ENCODE measurements around the gene POU2AF2. TPM values are rescaled to one million over a fixed set of nuclear protein-coding genes. Genes with fewer than 3 reads are reported as not detected.

POU2AF2 gene
- total RNA-seq, 5 donors from 2014 or later (not counting 1 experiment from before 2014, with no cell fraction given), result not detected

DNA sequence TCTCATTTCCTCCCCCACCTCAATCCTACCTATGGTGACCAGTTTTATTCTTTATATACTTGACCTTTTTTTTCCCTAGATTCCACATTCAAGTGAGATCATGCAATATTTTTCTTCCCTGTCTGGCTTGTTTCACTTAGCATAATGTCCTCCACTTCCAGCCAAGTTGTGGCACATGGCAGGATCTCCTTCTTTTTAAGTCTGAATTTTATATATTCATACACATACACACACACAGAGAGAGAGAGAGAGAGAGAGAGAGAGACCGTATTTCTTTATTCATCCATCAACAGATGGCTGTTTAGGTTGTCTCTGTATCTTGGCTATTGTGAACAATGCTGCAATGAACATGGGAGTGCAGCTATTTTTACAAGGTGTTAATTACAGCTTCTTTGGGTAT lies 1.4 kb downstream of the POU2AF2 start:
- Histone ChIP-seq H3K4me3 (ENCODE audit: control insufficient read depth in 1 of 2, extremely low read depth in 1 of 2, low read length in 1 of 2) (no peak overlapping the region), H3K36me3 (ENCODE audit: control insufficient read depth in 2 of 2, extremely low read depth in 1 of 2, insufficient read depth in 1 of 2, low read length in 1 of 2) (no peaks in the 10 kb centered on the region), H3K9me3 (no peaks in the 10 kb centered on the region), H3K4me1 (ENCODE audit: control insufficient read depth in 1 of 2, extremely low read depth in 1 of 2, insufficient read depth in 2 of 2, low read length in 2 of 2) (no peaks in the 10 kb centered on the region), H3K27me3 (replicated peaks in 1 of 2; ENCODE audit: control insufficient read depth in 2 of 2, extremely low read depth in 1 of 2, insufficient read depth in 2 of 2, low read length in 1 of 2) (peaks cover 0 to under 1% of the 10 kb centered on the region in 2 experiments), H3K27ac (ENCODE audit: low read length) (no peak overlapping the region)
- ChIA-PET CTCF (no interaction called here), POLR2A (no interaction called here)
- ATAC-seq (replicated peaks in 1 of 4) (no peak), DNase-seq (no peak)
- H3K9me3 Mint-ChIP-seq, result no peaks in the 10 kb centered on the region
- peaks cover 31 to 40% of the 10 kb centered on the region in 2 donors for H3K27me3 Mint-ChIP-seq
- no peaks in the 10 kb centered on the region for H3K36me3 Mint-ChIP-seq
- no CpG with 5 or more reads among the region's 1 CpG for WGBS (ENCODE audit: insufficient coverage)
- H3K27ac Mint-ChIP-seq, result no peak overlapping the region
- no peak overlapping the region for H3K4me3 Mint-ChIP-seq
- no peaks in the 10 kb centered on the region for H3K4me1 Mint-ChIP-seq

GRCh38 chr11:111250936-111251335 lies 5.4 kb downstream of the POU2AF2 start:
- Histone ChIP-seq H3K9me3 (no peaks in the 10 kb centered on the region), H3K27me3 (replicated peaks in 1 of 2; ENCODE audit: control insufficient read depth in 2 of 2, extremely low read depth in 1 of 2, insufficient read depth in 2 of 2, low read length in 1 of 2) (no peaks in the 10 kb centered on the region), H3K36me3 (ENCODE audit: control insufficient read depth in 2 of 2, extremely low read depth in 1 of 2, insufficient read depth in 1 of 2, low read length in 1 of 2) (no peaks in the 10 kb centered on the region), H3K4me1 (ENCODE audit: control insufficient read depth in 1 of 2, extremely low read depth in 1 of 2, insufficient read depth in 2 of 2, low read length in 2 of 2) (no peaks in the 10 kb centered on the region), H3K27ac (ENCODE audit: low read length) (no peak overlapping the region), H3K4me3 (ENCODE audit: control insufficient read depth in 1 of 2, extremely low read depth in 1 of 2, low read length in 1 of 2) (no peak overlapping the region)
- ATAC-seq (replicated peaks in 1 of 4), result no peak
- whole genome bisulfite sequencing (ENCODE audit: insufficient coverage), result 86% methylated on average over 2 of the region's 2 CpGs
- ChIA-PET POLR2A (no interaction called here), CTCF (no interaction called here)
- Mint-ChIP-seq H3K4me1 (no peaks in the 10 kb centered on the region), H3K4me3 (no peak overlapping the region), H3K27ac (no peak overlapping the region), H3K27me3 (peaks cover 12 to 21% of the 10 kb centered on the region in 2 donors), H3K9me3 (no peaks in the 10 kb centered on the region), H3K36me3 (no peaks in the 10 kb centered on the region)
- no peak for DNase-seq

DNA sequence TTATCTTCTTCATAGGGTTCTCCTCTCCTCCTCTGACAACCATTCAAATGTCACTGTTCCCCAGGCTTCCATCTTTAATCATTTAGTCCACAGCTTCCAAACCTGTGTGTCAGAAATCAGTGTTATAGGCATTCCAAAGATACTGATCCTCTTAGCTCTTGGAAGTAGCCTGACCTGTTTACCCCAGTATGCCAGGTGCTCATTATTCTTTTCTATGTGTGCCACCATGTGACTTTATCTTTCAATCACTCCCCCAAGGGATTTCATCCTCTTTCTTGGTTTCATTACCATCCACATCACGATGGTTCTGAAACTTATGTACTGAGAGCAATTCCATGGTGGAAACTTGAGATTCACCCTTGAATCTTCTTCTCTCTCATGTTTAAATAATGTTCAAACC lies 7.6 kb downstream of the POU2AF2 start:
- DNase-seq (no peak), ATAC-seq (replicated peaks in 1 of 4) (no peak)
- no peaks in the 10 kb centered on the region for H3K4me1 Mint-ChIP-seq
- no CpG with 5 or more reads among the region's 1 CpG for WGBS (ENCODE audit: insufficient coverage)
- H3K36me3 Mint-ChIP-seq, result no peaks in the 10 kb centered on the region
- no peak overlapping the region for H3K27ac Mint-ChIP-seq
- H3K36me3 ChIP-seq (ENCODE audit: control insufficient read depth in 2 of 2, extremely low read depth in 1 of 2, insufficient read depth in 1 of 2, low read length in 1 of 2), result no peaks in the 10 kb centered on the region
- H3K4me1 ChIP-seq (ENCODE audit: control insufficient read depth in 1 of 2, extremely low read depth in 1 of 2, insufficient read depth in 2 of 2, low read length in 2 of 2), result no peaks in the 10 kb centered on the region
- POLR2A ChIA-PET, result no interaction called here
- CTCF ChIA-PET, result no interaction called here
- H3K4me3 ChIP-seq (ENCODE audit: control insufficient read depth in 1 of 2, extremely low read depth in 1 of 2, low read length in 1 of 2), result no peak overlapping the region
- no peaks in the 10 kb centered on the region for H3K27me3 ChIP-seq (replicated peaks in 1 of 2; ENCODE audit: control insufficient read depth in 2 of 2, extremely low read depth in 1 of 2, insufficient read depth in 2 of 2, low read length in 1 of 2)
- no peak overlapping the region for H3K27ac ChIP-seq (ENCODE audit: low read length)
- H3K9me3 Mint-ChIP-seq, result no peaks in the 10 kb centered on the region
- H3K27me3 Mint-ChIP-seq, result peaks cover 8 to 13% of the 10 kb centered on the region in 2 donors
- H3K4me3 Mint-ChIP-seq, result no peak overlapping the region
- H3K9me3 ChIP-seq, result no peaks in the 10 kb centered on the region

GRCh38 chr11:111253630-111254029 lies 8.1 kb downstream of the POU2AF2 start:
- no peak for ATAC-seq (replicated peaks in 1 of 4)
- no peak overlapping the region for H3K27ac Mint-ChIP-seq
- Histone ChIP-seq H3K4me3 (ENCODE audit: control insufficient read depth in 1 of 2, extremely low read depth in 1 of 2, low read length in 1 of 2) (no peak overlapping the region), H3K36me3 (ENCODE audit: control insufficient read depth in 2 of 2, extremely low read depth in 1 of 2, insufficient read depth in 1 of 2, low read length in 1 of 2) (no peaks in the 10 kb centered on the region), H3K27me3 (replicated peaks in 1 of 2; ENCODE audit: control insufficient read depth in 2 of 2, extremely low read depth in 1 of 2, insufficient read depth in 2 of 2, low read length in 1 of 2) (no peaks in the 10 kb centered on the region), H3K4me1 (ENCODE audit: control insufficient read depth in 1 of 2, extremely low read depth in 1 of 2, insufficient read depth in 2 of 2, low read length in 2 of 2) (no peaks in the 10 kb centered on the region), H3K27ac (ENCODE audit: low read length) (no peak overlapping the region), H3K9me3 (no peaks in the 10 kb centered on the region)
- H3K36me3 Mint-ChIP-seq, result no peaks in the 10 kb centered on the region
- 69% methylated on average over 1 of the region's 5 CpGs for WGBS (ENCODE audit: insufficient coverage)
- POLR2A ChIA-PET, result no interaction called here
- CTCF ChIA-PET, result interaction anchor here in 1 of 2 donors (1.0 kb wide), 1 partner anchor 23 kb away, joined by 3 read pairs; no protein-coding TSS in a partner anchor
- H3K27me3 Mint-ChIP-seq, result peaks cover 8 to 11% of the 10 kb centered on the region in 2 donors
- H3K9me3 Mint-ChIP-seq, result no peaks in the 10 kb centered on the region
- no peak overlapping the region for H3K4me3 Mint-ChIP-seq
- H3K4me1 Mint-ChIP-seq, result no peaks in the 10 kb centered on the region
- DNase-seq, result no peak

GRCh38 chr11:111258046-111258445 lies 12.5 kb downstream of the POU2AF2 start:
- ChIA-PET POLR2A (no interaction called here), CTCF (no interaction called here)
- Mint-ChIP-seq H3K4me1 (no peaks in the 10 kb centered on the region), H3K36me3 (no peaks in the 10 kb centered on the region), H3K27ac (no peak overlapping the region), H3K4me3 (no peak overlapping the region), H3K9me3 (no peaks in the 10 kb centered on the region), H3K27me3 (peaks cover 3 to 22% of the 10 kb centered on the region in 2 donors)
- no peak for DNase-seq
- Histone ChIP-seq H3K4me1 (ENCODE audit: control insufficient read depth in 1 of 2, extremely low read depth in 1 of 2, insufficient read depth in 2 of 2, low read length in 2 of 2) (peaks cover 0 to 2% of the 10 kb centered on the region in 2 experiments), H3K9me3 (no peaks in the 10 kb centered on the region), H3K27ac (ENCODE audit: low read length) (no peak overlapping the region), H3K4me3 (ENCODE audit: control insufficient read depth in 1 of 2, extremely low read depth in 1 of 2, low read length in 1 of 2) (no peak overlapping the region), H3K36me3 (ENCODE audit: control insufficient read depth in 2 of 2, extremely low read depth in 1 of 2, insufficient read depth in 1 of 2, low read length in 1 of 2) (no peaks in the 10 kb centered on the region), H3K27me3 (replicated peaks in 1 of 2; ENCODE audit: control insufficient read depth in 2 of 2, extremely low read depth in 1 of 2, insufficient read depth in 2 of 2, low read length in 1 of 2) (no peaks in the 10 kb centered on the region)
- ATAC-seq (replicated peaks in 1 of 4), result no peak
- WGBS (ENCODE audit: insufficient coverage), result no CpG with 5 or more reads among the region's 4 CpGs

DNA sequence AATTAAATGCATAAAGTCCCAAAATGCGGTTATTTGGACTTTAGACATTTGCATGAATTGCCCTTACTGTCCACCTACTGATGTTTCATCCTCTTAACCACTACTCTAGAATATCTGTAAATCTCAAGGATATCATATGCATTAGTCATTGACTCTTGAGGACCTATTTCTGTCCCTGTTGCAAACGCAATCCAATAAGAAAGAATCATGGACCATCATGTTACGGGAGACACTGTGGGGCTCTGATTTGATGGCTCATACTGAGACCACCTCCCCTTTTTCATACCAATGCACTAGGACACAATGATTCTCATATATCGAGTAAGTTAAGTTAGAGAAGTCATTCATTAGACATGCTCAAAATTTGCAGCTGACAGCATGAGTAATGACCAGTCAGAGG lies 14.4 kb downstream of the POU2AF2 start:
- H3K27ac ChIP-seq (ENCODE audit: low read length), result no peak overlapping the region
- POLR2A ChIA-PET, result no interaction called here
- Mint-ChIP-seq H3K27ac (no peak overlapping the region), H3K9me3 (no peaks in the 10 kb centered on the region), H3K4me1 (peaks cover 0 to 4% (median 0%) of the 10 kb centered on the region in 3 donors), H3K36me3 (no peaks in the 10 kb centered on the region), H3K27me3 (peaks cover 8 to 24% of the 10 kb centered on the region in 2 donors), H3K4me3 (no peak overlapping the region)
- CTCF ChIA-PET, result no interaction called here
- DNase-seq, result no peak
- no peaks in the 10 kb centered on the region for H3K9me3 ChIP-seq
- peaks cover 0 to 2% of the 10 kb centered on the region in 2 experiments for H3K27me3 ChIP-seq (replicated peaks in 1 of 2; ENCODE audit: control insufficient read depth in 2 of 2, extremely low read depth in 1 of 2, insufficient read depth in 2 of 2, low read length in 1 of 2)
- peaks cover 0 to 2% of the 10 kb centered on the region in 2 experiments for H3K4me1 ChIP-seq (ENCODE audit: control insufficient read depth in 1 of 2, extremely low read depth in 1 of 2, insufficient read depth in 2 of 2, low read length in 2 of 2)
- H3K4me3 ChIP-seq (ENCODE audit: control insufficient read depth in 1 of 2, extremely low read depth in 1 of 2, low read length in 1 of 2), result no peak overlapping the region
- 100% methylated on average over 1 of the region's 4 CpGs for WGBS (ENCODE audit: insufficient coverage)
- no peak for ATAC-seq (replicated peaks in 1 of 4)
- no peaks in the 10 kb centered on the region for H3K36me3 ChIP-seq (ENCODE audit: control insufficient read depth in 2 of 2, extremely low read depth in 1 of 2, insufficient read depth in 1 of 2, low read length in 1 of 2)

DNA sequence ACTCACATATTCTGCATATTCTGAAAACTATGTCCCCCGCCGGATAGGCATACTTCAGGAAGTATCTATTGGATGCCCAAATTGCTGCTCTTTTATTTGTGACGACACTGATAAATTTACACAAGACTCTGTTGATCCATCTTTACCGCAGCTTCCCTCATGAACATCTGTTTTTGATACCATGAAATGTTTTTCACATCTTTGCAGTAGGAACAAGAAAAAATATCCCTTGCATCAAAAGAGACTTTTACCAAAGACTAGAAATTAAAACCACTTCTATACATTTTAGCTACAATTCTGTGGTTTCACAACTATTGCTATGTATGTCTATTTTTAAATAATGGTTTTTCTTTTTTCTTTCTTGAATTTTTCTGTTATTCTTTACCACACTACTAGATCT lies 15.3 kb downstream of the POU2AF2 start:
- H3K4me3 Mint-ChIP-seq, result no peak overlapping the region
- peaks cover 8 to 24% of the 10 kb centered on the region in 2 donors for H3K27me3 Mint-ChIP-seq
- CTCF ChIA-PET, result no interaction called here
- no peaks in the 10 kb centered on the region for H3K9me3 Mint-ChIP-seq
- Histone ChIP-seq H3K27me3 (replicated peaks in 1 of 2; ENCODE audit: control insufficient read depth in 2 of 2, extremely low read depth in 1 of 2, insufficient read depth in 2 of 2, low read length in 1 of 2) (peaks cover 0 to 2% of the 10 kb centered on the region in 2 experiments), H3K27ac (ENCODE audit: low read length) (no peak overlapping the region), H3K4me3 (ENCODE audit: control insufficient read depth in 1 of 2, extremely low read depth in 1 of 2, low read length in 1 of 2) (no peak overlapping the region), H3K36me3 (ENCODE audit: control insufficient read depth in 2 of 2, extremely low read depth in 1 of 2, insufficient read depth in 1 of 2, low read length in 1 of 2) (no peaks in the 10 kb centered on the region), H3K4me1 (ENCODE audit: control insufficient read depth in 1 of 2, extremely low read depth in 1 of 2, insufficient read depth in 2 of 2, low read length in 2 of 2) (peaks cover 0 to 2% of the 10 kb centered on the region in 2 experiments), H3K9me3 (no peaks in the 10 kb centered on the region)
- DNase-seq (no peak), ATAC-seq (replicated peaks in 1 of 4) (no peak)
- peaks cover 0 to 4% (median 0%) of the 10 kb centered on the region in 3 donors for H3K4me1 Mint-ChIP-seq
- 44% methylated on average over 3 of the region's 4 CpGs for WGBS (ENCODE audit: insufficient coverage)
- POLR2A ChIA-PET, result no interaction called here
- no peak overlapping the region for H3K27ac Mint-ChIP-seq
- H3K36me3 Mint-ChIP-seq, result no peaks in the 10 kb centered on the region
